Measurements from ENCODE around the gene NCAM1.

Gene NCAM1

DNA sequence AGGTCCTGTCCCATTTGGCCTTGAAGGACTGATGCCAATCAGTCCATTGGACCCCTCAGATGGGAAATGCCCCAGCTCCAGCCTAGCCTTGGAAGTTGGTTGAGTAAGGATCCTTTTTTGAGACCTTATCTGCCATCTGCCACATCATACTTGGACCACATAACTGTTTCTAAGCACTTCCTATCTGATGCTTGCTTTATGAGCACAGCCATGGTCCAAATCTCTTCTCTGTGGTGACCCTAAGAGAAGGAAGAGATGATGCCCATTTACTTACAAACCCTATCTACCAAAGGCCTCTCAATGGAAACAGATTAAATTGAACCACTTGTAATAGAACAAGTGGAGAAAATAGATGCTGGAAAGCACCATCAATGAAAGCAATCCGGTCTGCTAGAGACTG is 299.3 kb downstream of the NCAM1 start:
- no peak for DNase-seq

GRCh38 chr11:113261709-113262475 is 300.7 kb downstream of the NCAM1 start:
- DNase-seq: no peak

DNA sequence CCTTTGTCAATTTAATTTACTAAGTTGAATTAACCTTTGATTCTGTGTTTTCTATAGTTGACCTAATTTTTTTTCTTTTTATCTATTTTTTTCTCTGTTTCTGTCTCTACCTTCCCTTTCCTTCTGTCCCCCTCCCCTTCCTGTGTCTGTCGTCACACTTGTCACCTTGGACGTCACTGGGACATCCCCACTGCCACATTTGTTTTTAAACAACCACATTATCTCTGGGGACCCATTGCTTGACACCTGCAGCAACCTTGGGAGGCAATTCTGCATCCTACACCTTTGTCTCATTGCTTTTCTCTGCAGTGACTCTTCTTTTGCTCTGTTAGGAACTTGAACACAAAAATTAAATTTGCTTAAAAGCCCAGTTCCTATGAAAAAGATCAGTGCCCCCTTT is 301.4 kb downstream of the NCAM1 start:
- DNase-seq: no peak

DNA sequence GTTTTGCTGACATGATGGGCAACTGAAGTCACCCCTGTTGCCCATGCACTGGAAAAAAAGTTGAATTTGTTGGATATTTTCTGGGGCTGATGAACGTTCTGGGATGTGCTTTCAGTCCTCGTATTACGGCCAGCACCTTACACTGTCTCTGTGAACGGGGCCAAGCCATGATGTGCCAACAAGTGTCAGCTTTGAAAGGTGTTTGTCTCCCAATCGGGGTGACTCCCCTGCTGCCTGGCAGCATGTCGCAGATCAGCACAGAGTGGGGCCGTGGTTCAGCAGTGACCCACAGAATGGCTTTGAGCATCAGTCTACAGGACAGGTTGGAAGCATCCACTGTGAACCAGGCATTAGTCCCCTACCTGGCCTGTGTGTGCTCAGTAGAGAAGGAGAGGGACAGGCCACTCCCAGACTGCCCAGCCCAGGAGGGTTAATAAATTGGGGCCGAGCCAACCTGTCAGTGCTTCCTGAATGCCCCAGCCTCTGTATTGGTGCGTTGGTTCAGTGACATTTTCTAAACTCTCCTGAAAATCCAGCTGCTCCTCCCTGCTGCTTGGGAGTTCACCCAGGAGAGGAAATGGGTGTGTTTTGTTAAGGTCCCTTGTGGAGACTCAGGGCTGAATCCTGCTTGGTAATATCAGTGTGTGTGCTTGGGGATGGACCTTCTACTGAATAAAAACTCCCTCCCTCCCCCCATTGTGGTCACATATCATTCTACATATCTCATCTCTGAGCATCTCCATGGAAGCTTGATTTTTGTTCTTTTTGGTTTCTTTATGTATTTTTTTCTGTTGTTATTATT is 302.4 kb downstream of the NCAM1 start:
- DNase-seq: no peak

- DNase-seq: no peak
Measured at GRCh38 chr11:113265362-113265761, 304.1 kb downstream of the NCAM1 start.

DNA sequence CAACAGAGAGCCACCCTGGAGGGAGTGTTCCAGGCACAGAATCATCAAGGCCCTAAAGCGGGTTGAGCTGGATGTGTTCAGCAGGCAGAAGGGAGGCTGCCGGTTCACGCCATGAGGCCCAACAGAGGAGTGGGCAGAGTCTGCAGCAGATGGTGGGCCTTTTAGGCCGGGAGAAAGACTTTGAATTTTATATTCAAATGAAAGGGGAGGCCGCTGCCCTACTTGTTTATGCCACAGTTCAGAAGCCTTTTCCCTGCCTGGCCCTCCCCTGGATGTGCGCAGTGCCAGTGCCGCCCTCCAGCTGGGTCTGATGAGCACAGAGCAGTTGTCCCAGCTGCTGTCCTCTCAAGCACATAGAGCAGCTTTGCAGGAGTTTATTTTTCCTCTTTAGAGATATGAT is 306.3 kb downstream of the NCAM1 start:
- no peak for DNase-seq

DNA sequence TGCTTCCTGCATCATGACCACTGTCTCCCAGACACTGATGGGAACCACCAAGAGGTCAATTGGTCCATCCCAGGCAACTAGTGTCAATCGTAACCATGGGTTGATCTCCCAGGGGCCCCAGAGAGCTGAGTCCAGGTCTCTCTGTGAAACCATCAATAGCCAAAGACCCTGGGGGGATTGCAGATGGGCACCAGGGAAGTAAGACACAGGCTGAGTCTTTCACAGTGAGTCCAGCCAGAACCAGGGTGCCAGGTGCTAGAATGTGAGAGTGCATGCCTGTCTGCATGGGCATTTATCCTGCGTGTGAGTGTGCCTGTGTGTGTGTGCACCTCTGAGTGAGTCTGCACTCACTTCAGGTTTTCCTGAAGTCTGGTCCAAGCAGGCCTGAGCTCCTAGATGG is 307.9 kb downstream of the NCAM1 start:
- no peak for DNase-seq

- DNase-seq: no peak
Measured at GRCh38 chr11:113269636-113270035, 308.4 kb downstream of the NCAM1 start.

DNA sequence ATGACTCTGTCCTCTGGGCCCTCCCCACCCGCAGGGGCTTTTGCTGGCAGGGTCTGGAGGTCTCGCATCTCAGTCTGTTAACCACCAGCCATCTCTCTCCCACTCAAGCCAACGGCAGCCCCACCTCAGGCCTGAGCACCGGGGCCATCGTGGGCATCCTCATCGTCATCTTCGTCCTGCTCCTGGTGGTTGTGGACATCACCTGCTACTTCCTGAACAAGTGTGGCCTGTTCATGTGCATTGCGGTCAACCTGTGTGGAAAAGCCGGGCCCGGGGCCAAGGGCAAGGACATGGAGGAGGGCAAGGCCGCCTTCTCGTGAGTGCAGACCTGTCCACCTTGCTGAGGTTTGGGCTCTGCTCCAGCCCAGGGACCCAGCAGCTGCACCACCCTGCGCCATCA is 308.9 kb downstream of the NCAM1 start:
- no peak for DNase-seq

- no peak for DNase-seq
Measured at GRCh38 chr11:113271551-113272245, 310.5 kb downstream of the NCAM1 start.

GRCh38 chr11:113272281-113272680 is 311.1 kb downstream of the NCAM1 start:
- DNase-seq: no peak

GRCh38 chr11:113272927-113273615 is 311.9 kb downstream of the NCAM1 start:
- no peak for DNase-seq

GRCh38 chr11:113273720-113274119 is 312.5 kb downstream of the NCAM1 start:
- DNase-seq: no peak

GRCh38 chr11:113274713-113275582 is 313.7 kb downstream of the NCAM1 start:
- no peak for DNase-seq

GRCh38 chr11:113275602-113276001 is 314.4 kb downstream of the NCAM1 start:
- DNase-seq: no peak

GRCh38 chr11:113276466-113276865 is 315.2 kb downstream of the NCAM1 start:
- DNase-seq: no peak

DNA sequence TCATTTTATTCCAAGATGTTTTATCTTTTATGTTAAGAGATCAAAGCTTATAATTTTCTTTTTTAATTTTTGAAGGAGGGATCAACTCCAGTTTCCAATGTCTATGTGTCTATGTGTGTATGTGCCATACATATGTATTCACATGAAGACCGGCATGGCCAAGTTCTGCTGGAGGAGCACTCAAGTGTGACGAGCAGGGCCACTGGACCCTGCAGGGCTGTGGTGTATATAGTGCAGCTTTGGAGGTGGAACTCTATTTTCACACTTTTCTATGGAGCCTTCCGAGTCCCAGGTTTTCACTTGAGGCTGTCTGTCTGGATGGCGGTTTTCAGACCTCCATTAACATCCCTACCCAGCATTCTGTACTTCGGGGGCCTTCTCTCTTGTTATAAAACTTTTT is 316.7 kb downstream of the NCAM1 start:
- DNase-seq: no peak

GRCh38 chr11:113278481-113278880 is 317.3 kb downstream of the NCAM1 start:
- DNase-seq: no peak

DNA sequence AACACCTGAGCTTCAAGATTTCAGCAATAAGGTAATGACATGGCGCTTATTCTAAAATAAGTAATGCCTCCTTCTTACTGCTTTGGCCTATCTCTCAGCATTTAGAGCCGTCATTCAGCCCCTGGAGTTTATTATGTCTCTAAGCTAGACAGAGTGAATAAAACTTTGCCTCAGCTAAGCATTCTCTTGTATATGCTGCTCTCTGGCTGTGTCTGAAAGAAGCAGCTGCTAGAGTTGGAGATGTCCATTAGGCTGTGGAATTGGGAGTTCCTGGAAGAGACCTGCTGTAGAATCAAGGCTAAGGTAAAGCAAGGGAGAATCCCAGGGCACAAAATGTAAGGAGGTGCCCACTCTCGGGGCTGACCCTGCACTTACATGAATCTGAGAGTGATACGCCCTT is 317.7 kb downstream of the NCAM1 start:
- no peak for DNase-seq

DNA sequence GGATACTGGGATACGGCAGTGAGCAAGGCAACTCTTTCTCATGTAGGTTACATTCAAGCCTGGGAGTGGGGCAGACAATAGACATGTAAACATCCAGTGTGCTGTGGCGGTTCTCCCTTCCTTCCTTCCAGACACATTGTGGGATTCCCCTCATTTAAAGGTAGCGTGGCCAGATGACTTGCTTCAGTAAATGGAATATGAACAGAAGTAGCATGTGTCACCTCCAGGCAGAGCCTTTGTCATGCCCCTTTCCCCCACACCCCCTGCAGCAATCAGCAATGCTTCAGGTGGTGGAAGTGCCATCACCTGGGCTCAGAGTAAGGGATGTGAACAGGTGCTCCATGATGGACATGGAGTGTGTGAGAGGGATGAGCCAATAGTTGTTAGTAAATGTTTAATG is 318.4 kb downstream of the NCAM1 start:
- no peak for DNase-seq

DNA sequence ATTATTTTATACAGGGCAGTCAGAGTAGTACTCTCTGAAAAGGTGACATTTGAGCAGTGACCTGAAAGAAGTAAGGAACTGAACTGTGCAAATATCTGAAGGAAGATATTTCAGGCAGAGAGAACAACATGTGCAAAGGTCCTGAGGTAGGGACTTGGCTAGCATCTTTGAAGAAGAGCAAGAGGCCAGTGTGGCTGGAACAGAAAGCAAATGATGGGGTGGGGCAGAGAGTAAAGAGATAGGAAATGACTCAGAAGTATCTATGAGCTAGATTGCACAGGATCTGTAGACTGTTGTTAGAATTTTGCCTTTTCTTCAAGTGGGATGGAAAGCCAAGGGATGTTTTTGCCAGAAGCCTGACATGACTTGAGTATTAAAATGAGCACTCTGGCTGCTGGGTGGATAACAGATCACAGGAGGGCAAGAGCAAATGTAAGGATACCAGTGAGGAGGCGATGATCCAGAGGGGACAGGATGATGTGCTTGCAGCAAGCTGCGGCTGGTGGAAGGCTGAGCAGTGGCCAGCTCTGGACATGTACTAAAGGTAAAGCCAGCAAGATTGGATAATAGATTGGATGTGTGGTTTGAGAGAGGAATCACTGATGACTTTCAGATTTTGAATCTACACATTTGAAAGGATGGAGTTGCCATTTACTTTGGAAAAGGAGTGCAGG is 320.0 kb downstream of the NCAM1 start:
- DNase-seq: no peak

Data from stimulated activated CD4-positive, alpha-beta T cell treated with anti-CD3 and anti-CD28 coated beads, Interleukin-4, amount 100 ng/mL, for 4 hours (primary cell).